HEK293 (cell line): Measurements from ENCODE around the gene GTF2H4.

ENCODE experiments used
- GLI2 ChIP-seq: fragments of 450-650 bp; formaldehyde crosslinking; IDR thresholded peaks from 2 replicates; pipeline ENCODE4; 2017; ENCODE audit warnings: missing biosample characterization, missing genetic modification characterization, low read depth, borderline replicate concordance
- KLF16 ChIP-seq: fragments of 450-650 bp; formaldehyde crosslinking; IDR thresholded peaks from 2 replicates; pipeline ENCODE4 v1.5.1; 2017; ENCODE audit warnings: missing biosample characterization, missing genetic modification characterization
- KLF7 ChIP-seq: fragments of 450-650 bp; formaldehyde crosslinking; IDR thresholded peaks from 2 replicates; pipeline ENCODE4 v1.5.1; 2016; ENCODE audit warnings: missing biosample characterization, missing genetic modification characterization, borderline replicate concordance
- ZBTB17 ChIP-seq: fragments of 450-650 bp; formaldehyde crosslinking; IDR thresholded peaks from 2 replicates; pipeline ENCODE4 v1.5.1; 2016; ENCODE audit warnings: missing biosample characterization, missing genetic modification characterization
- ZBTB20 ChIP-seq: fragments of 450-650 bp; formaldehyde crosslinking; IDR thresholded peaks from 2 replicates; pipeline ENCODE4 v1.5.1; 2016; ENCODE audit warnings: missing biosample characterization, missing genetic modification characterization
- ZBTB8A ChIP-seq: fragments of 450-650 bp; formaldehyde crosslinking; IDR thresholded peaks from 2 replicates; pipeline ENCODE4 v1.5.1; 2016; ENCODE audit warnings: missing biosample characterization, missing genetic modification characterization
- ZFHX2 ChIP-seq: fragments of 450-650 bp; formaldehyde crosslinking; conservative IDR thresholded peaks from 2 replicates; pipeline ENCODE4 v1.5.1; 2016; ENCODE audit warnings: missing biosample characterization, missing genetic modification characterization
- ZNF132 ChIP-seq: fragments of 450-650 bp; formaldehyde crosslinking; IDR thresholded peaks from 2 replicates; pipeline ENCODE4 v1.5.1; 2017; ENCODE audit warnings: missing biosample characterization, missing genetic modification characterization, borderline replicate concordance
- ZNF133 ChIP-seq: fragments of 450-650 bp; formaldehyde crosslinking; IDR thresholded peaks from 2 replicates; pipeline ENCODE4 v1.5.1; 2016; ENCODE audit warnings: missing biosample characterization, missing genetic modification characterization
- ZNF19 ChIP-seq: fragments of 450-650 bp; formaldehyde crosslinking; IDR thresholded peaks from 2 replicates; pipeline ENCODE4; 2016; ENCODE audit warnings: missing biosample characterization, missing genetic modification characterization, low read depth
- ZNF2 ChIP-seq: fragments of 450-650 bp; formaldehyde crosslinking; IDR thresholded peaks from 2 replicates; pipeline ENCODE4 v1.5.1; 2016; ENCODE audit warnings: missing biosample characterization, missing genetic modification characterization
- ZNF214 ChIP-seq: fragments of 450-650 bp; formaldehyde crosslinking; IDR thresholded peaks from 2 replicates; pipeline ENCODE4 v1.5.1; 2017; ENCODE audit warnings: missing biosample characterization, mild to moderate bottlenecking, missing genetic modification characterization, borderline replicate concordance
- ZNF223 ChIP-seq: fragments of 450-650 bp; formaldehyde crosslinking; IDR thresholded peaks from 2 replicates; pipeline ENCODE4 v1.5.1; 2016; ENCODE audit warnings: missing biosample characterization, missing genetic modification characterization
- ZNF274 ChIP-seq, 2 experiments: fragments of 200-500 bp in 1 of 2; fragments of 450-650 bp in 1 of 2; sonication (Bioruptor generic) in 1 of 2; formaldehyde crosslinking in 1 of 2; IDR thresholded peaks; 2 replicates each; pipeline versions ENCODE4 v1.5.1 to v1.6.1; 2014 to 2016; ENCODE audit warnings: borderline replicate concordance in 1 of 2, inconsistent platforms in 1 of 2, low read length in 1 of 2, missing biosample characterization in 1 of 2, missing genetic modification characterization in 1 of 2
- ZNF302 ChIP-seq: fragments of 450-650 bp; formaldehyde crosslinking; IDR thresholded peaks from 2 replicates; pipeline ENCODE4 v1.5.1; 2016; ENCODE audit warnings: missing biosample characterization, missing genetic modification characterization, low read depth
- ZNF335 ChIP-seq: fragments of 450-650 bp; formaldehyde crosslinking; conservative IDR thresholded peaks from 2 replicates; pipeline ENCODE4 v1.5.1; 2016; ENCODE audit warnings: missing biosample characterization, missing genetic modification characterization
- ZNF423 ChIP-seq: fragments of 450-650 bp; formaldehyde crosslinking; IDR thresholded peaks from 2 replicates; pipeline ENCODE4 v1.5.1; 2016; ENCODE audit warnings: missing biosample characterization, missing genetic modification characterization
- ZNF548 ChIP-seq: fragments of 450-650 bp; formaldehyde crosslinking; IDR thresholded peaks from 2 replicates; pipeline ENCODE4 v1.5.1; 2016; ENCODE audit warnings: missing biosample characterization, missing genetic modification characterization
- ZNF610 ChIP-seq: fragments of 450-650 bp; formaldehyde crosslinking; IDR thresholded peaks from 2 replicates; pipeline ENCODE4 v1.5.1; 2016; ENCODE audit warnings: missing biosample characterization, missing genetic modification characterization, borderline replicate concordance
- ZNF621 ChIP-seq: fragments of 450-650 bp; formaldehyde crosslinking; IDR thresholded peaks from 2 replicates; pipeline ENCODE4 v1.5.1; 2017; ENCODE audit warnings: missing biosample characterization, missing genetic modification characterization
- ZNF660 ChIP-seq: fragments of 450-650 bp; IDR thresholded peaks from 2 replicates; pipeline ENCODE4 v1.5.1; 2018; ENCODE audit warnings: missing biosample characterization, mild to moderate bottlenecking, missing genetic modification characterization
- ZNF76 ChIP-seq: fragments of 450-650 bp; formaldehyde crosslinking; IDR thresholded peaks from 2 replicates; pipeline ENCODE4; 2016; ENCODE audit warnings: low read depth, missing biosample characterization, missing genetic modification characterization, borderline replicate concordance
- ZNF768 ChIP-seq: fragments of 450-650 bp; formaldehyde crosslinking; IDR thresholded peaks from 2 replicates; pipeline ENCODE4 v1.5.1; 2018; ENCODE audit warnings: missing biosample characterization, mild to moderate bottlenecking, missing genetic modification characterization
- ZSCAN16 ChIP-seq: fragments of 450-650 bp; formaldehyde crosslinking; IDR thresholded peaks from 2 replicates; pipeline ENCODE4 v1.5.1; 2016; ENCODE audit warnings: missing biosample characterization, missing genetic modification characterization
- ZXDB ChIP-seq: fragments of 450-650 bp; formaldehyde crosslinking; IDR thresholded peaks from 2 replicates; pipeline ENCODE4 v1.5.1; 2016; ENCODE audit warnings: missing biosample characterization, missing genetic modification characterization
- TF ChIP-seq, protein P1 (sequence below): sonication (generic); formaldehyde crosslinking; IDR thresholded peaks from 2 replicates; pipeline ENCODE4 v1.8.1; 2022; ENCODE audit warnings: mild to moderate bottlenecking, moderate library complexity, missing genetic modification reagents
- TF ChIP-seq, protein P2 (sequence below): fragments of 450-650 bp; formaldehyde crosslinking; IDR thresholded peaks from 2 replicates; pipeline ENCODE4 v1.5.1; 2016; ENCODE audit warnings: missing biosample characterization, missing genetic modification characterization
- TF ChIP-seq, protein P3 (sequence below): fragments of 450-650 bp; formaldehyde crosslinking; optimal IDR thresholded peaks from 2 replicates; pipeline ENCODE3; 2016; ENCODE audit warnings: missing biosample characterization, mild to moderate bottlenecking, missing genetic modification characterization
- TF ChIP-seq, protein P4 (sequence below): fragments of 450-650 bp; formaldehyde crosslinking; IDR thresholded peaks from 2 replicates; pipeline ENCODE4 v1.5.1; 2016; ENCODE audit warnings: missing biosample characterization, missing genetic modification characterization

GTF2H4 gene

DNA sequence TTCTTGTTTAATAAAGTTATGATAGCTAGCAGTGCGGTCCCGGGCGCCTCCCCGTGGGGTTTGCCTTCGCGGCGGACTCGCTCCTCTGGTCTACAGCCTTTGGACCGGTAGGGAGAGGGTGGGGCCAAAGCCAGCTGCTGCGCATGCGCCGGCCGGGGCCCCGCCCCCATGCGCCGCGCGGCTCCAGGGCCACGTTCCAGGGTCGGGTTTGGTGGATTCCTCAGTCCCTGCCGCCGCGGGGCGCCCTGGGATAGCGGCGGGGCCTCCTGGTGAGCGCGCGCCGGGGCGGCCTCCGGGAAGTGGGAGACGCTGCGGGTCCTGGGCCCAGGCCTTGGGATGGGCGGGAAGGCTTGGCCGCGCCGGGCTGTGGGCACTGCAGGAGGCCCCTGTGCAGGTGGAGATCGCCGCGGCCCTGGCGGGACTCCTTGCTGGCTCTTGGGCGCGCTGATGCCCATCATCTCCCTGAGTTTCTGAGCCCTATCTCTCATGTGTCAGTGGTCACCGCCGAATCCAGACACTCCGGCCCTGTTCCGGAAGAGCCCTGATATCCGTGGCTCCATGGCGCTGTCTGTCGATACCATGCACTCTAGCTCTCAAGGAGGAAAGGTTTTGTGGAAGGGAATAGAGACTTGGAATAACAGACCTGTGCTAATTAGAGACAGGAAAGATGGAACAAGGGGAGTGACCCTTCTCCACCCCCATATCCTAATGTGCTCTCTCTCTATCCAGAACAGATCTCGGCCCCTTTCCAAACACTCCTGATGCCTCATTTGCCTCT lies 6.3 kb downstream of the GTF2H4 start, which contains the start of gene VARS2 (continued):
- TF ChIP-seq ZNF660 (tag by site-specific recombination) (peak; percentile 81), ZNF214 (no peak), ZNF2 (tag by site-specific recombination) (peak; percentile 40; the same call in 1 of the 2 replicates), ZNF548 (tag by site-specific recombination) (no peak), ZNF76 (tag by site-specific recombination) (peak; percentile 91), KLF16 (tag by site-specific recombination) (no peak), ZBTB8A (tag by site-specific recombination) (peak; percentile 70), ZBTB20 (tag by site-specific recombination) (peak; percentile 66), ZNF132 (tag by site-specific recombination) (no peak), ZNF133 (tag by site-specific recombination) (no peak), ZNF768 (no peak), ZNF302 (no peak), KLF7 (tag by site-specific recombination) (no peak), GLI2 (tag by site-specific recombination) (no peak), ZNF423 (tag by site-specific recombination) (peak; percentile 100), ZNF610 (tag by site-specific recombination) (no peak), ZNF19 (tag by site-specific recombination) (no peak), ZBTB17 (tag by site-specific recombination) (peak; percentile 8; the same call in 1 of the 2 replicates), ZNF335 (tag by site-specific recombination) (peak; percentile 68), ZXDB (tag by site-specific recombination) (peak; percentile 88), ZSCAN16 (tag by site-specific recombination) (no peak), ZNF274 (IDR thresholded peaks at IDR 0.05; ENCODE audit: low read length) (no peak), ZNF274 (tag by site-specific recombination; IDR thresholded peaks at IDR 0.05; ENCODE audit: borderline replicate concordance) (no peak), ZFHX2 (tag by site-specific recombination) (peak; percentile 23; the same call in 1 of the 2 replicates), ZNF223 (tag by site-specific recombination) (no peak), ZNF621 (tag by site-specific recombination) (no peak)
- TF ChIP-seq, protein P1, sequence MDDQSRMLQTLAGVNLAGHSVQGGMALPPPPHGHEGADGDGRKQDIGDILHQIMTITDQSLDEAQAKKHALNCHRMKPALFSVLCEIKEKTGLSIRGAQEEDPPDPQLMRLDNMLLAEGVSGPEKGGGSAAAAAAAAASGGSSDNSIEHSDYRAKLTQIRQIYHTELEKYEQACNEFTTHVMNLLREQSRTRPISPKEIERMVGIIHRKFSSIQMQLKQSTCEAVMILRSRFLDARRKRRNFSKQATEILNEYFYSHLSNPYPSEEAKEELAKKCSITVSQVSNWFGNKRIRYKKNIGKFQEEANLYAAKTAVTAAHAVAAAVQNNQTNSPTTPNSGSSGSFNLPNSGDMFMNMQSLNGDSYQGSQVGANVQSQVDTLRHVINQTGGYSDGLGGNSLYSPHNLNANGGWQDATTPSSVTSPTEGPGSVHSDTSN (CRISPR knock-in tag): peak; percentile 83
- TF ChIP-seq, protein P2, sequence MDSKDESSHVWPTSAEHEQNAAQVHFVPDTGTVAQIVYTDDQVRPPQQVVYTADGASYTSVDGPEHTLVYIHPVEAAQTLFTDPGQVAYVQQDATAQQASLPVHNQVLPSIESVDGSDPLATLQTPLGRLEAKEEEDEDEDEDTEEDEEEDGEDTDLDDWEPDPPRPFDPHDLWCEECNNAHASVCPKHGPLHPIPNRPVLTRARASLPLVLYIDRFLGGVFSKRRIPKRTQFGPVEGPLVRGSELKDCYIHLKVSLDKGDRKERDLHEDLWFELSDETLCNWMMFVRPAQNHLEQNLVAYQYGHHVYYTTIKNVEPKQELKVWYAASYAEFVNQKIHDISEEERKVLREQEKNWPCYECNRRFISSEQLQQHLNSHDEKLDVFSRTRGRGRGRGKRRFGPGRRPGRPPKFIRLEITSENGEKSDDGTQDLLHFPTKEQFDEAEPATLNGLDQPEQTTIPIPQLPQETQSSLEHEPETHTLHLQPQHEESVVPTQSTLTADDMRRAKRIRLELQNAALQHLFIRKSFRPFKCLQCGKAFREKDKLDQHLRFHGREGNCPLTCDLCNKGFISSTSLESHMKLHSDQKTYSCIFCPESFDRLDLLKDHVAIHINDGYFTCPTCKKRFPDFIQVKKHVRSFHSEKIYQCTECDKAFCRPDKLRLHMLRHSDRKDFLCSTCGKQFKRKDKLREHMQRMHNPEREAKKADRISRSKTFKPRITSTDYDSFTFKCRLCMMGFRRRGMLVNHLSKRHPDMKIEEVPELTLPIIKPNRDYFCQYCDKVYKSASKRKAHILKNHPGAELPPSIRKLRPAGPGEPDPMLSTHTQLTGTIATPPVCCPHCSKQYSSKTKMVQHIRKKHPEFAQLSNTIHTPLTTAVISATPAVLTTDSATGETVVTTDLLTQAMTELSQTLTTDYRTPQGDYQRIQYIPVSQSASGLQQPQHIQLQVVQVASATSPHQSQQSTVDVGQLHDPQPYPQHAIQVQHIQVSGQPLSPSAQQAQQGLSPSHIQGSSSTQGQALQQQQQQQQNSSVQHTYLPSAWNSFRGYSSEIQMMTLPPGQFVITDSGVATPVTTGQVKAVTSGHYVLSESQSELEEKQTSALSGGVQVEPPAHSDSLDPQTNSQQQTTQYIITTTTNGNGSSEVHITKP: peak; percentile 56
- TF ChIP-seq, protein P3, sequence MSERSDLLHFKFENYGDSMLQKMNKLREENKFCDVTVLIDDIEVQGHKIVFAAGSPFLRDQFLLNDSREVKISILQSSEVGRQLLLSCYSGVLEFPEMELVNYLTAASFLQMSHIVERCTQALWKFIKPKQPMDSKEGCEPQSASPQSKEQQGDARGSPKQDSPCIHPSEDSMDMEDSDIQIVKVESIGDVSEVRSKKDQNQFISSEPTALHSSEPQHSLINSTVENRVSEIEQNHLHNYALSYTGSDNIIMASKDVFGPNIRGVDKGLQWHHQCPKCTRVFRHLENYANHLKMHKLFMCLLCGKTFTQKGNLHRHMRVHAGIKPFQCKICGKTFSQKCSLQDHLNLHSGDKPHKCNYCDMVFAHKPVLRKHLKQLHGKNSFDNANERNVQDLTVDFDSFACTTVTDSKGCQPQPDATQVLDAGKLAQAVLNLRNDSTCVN (tag by site-specific recombination): peak; percentile 88
- TF ChIP-seq, protein P4, sequence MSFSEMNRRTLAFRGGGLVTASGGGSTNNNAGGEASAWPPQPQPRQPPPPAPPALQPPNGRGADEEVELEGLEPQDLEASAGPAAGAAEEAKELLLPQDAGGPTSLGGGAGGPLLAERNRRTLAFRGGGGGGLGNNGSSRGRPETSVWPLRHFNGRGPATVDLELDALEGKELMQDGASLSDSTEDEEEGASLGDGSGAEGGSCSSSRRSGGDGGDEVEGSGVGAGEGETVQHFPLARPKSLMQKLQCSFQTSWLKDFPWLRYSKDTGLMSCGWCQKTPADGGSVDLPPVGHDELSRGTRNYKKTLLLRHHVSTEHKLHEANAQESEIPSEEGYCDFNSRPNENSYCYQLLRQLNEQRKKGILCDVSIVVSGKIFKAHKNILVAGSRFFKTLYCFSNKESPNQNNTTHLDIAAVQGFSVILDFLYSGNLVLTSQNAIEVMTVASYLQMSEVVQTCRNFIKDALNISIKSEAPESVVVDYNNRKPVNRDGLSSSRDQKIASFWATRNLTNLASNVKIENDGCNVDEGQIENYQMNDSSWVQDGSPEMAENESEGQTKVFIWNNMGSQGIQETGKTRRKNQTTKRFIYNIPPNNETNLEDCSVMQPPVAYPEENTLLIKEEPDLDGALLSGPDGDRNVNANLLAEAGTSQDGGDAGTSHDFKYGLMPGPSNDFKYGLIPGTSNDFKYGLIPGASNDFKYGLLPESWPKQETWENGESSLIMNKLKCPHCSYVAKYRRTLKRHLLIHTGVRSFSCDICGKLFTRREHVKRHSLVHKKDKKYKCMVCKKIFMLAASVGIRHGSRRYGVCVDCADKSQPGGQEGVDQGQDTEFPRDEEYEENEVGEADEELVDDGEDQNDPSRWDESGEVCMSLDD (tag by site-specific recombination): no peak
